GM18858 (cell line): Measurements from ENCODE around the gene MDH2.
"Not testable (repeated sequence)": the region's sequence is repeated elsewhere in the genome, so short reads cannot be mapped to it uniquely, and the experiment has no call there.

Experiments
- ATAC-seq: cut with Tn5 transposase; IDR thresholded peaks from one replicate; pipeline ENCODE4 v1.9.1; 2021; ENCODE audit not compliant: unreplicated experiment

Gene MDH2, protein sequence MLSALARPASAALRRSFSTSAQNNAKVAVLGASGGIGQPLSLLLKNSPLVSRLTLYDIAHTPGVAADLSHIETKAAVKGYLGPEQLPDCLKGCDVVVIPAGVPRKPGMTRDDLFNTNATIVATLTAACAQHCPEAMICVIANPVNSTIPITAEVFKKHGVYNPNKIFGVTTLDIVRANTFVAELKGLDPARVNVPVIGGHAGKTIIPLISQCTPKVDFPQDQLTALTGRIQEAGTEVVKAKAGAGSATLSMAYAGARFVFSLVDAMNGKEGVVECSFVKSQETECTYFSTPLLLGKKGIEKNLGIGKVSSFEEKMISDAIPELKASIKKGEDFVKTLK

DNA sequence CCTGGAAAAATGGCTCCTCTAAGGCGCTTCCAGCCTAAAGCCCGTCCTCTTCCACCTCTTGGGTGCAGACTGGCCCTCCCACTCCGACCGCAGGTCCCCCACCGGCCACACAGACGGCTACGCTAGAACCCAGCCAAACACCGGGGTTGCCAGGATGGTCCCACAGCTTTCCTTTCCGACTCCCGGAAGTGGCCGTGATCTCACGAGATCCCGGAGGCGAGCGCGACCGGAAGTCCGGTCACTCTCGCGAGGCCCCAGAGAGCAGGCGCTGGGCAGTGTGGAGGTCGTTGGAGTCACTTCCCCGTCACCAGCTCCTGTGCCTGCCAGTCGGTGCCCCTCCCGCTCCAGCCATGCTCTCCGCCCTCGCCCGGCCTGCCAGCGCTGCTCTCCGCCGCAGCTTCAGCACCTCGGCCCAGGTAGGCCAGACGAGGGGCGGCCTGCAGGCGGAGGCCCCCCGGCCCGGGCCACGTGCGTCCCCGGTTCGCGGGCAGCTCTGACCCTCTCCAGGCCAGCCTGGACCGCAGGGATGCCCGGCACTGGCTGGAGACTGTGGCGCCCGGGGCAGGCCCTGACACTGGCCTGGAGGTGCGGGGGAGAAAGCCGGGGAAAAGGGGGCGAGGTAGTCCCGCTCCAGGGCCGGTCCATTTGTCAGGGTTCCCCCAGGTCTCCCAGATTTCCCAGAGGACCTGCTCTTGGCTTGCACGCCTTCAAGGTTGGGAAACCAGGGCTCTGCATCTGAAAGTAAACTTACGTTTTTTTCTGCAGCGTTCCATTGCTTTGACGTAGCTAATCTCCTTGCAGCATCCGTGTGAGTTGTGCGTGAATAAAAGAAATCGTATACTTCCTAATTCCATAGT, at the start of gene MDH2, which contains the start of gene STYXL1:
TSS of gene MDH2 (plus strand) at position 296 of the 857 bp plus-strand sequence. CDS start at position 351, 55 bp downstream.
TSS of gene STYXL1 (minus strand) at position 190 of the 857 bp plus-strand sequence. CDS start 17,477 bp downstream, outside the sequence.
- ATAC-seq = peak; percentile 93

DNA sequence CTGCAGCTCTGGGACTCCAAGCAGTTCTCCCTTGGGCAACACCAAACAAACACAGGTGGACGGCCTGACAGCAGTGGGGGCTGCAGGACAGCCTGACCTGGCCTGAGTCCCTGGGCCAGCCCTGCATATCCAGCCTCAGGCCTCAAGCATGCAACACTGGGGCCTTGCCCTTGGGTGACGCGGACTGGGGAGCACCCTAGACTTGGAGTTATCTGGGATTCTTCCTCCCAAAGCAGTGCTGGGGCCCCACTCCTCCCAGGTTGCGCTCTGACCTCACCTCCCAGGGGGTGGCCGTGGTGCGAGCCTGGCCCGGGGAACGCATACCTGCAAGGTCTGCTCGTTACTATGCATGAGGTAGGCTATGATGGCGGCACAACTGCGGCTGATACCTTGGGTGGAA, 47.3 kb upstream of the MDH2 start:
- no peak for ATAC-seq

DNA sequence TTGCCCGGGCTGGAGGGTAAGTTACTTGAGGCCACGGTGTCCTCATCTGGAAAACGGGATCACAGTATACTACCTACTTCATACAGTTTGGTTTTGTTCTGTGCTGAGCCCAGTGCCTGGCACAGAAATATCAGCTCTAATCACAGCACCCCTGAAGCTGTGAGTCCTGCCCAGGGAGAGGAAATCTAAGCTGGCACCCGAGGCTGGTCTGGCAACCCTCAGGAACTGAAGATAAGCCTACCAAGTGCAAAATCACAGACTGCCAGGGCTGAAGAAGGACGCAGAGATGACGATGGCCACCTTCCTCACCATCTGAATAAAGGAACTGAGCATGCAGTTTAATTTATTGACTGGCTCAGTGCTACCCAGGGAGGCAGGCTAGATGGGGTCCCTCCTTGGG, 45.8 kb upstream of the MDH2 start:
- ATAC-seq = no peak

DNA sequence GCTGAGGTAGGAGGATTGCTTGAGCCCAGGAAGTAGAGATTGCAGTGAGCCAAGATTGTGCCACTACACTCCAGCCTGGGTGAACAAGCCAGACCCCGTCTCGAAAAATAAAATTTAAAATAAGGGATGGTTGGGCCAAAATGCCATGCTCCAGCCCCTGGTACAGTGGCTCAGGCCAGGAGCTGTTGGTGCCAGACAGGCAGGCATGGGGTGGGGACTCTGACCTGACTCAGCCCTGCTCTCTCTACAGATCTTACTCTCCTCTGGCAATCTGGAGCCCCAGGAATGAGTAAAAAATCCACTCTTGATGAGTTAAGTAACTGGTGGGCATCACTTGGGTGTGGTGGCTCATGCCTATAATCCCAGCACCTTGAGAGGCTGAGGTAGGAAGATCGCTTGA, 45.1 kb upstream of the MDH2 start:
- ATAC-seq = no peak

DNA sequence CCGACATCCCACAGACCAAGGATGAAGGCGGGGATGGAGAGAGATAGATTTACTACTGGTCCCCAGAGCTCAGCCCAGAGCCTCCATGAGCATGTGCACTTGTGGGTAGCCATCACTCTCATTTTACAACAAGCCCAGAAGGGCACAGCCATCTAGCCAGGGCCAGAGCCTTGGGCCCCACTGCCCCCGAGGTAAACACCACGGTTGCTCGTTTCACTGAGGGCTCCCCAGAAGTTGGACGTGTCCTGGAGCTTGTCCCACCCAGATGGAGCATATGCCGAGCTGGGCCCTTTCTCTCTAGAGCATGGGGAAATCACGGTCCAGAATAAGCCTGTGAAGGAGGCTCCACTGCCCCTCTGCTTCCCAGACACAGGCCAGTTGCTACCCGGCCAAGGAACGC, 44.6 kb upstream of the MDH2 start:
- no peak for ATAC-seq

DNA sequence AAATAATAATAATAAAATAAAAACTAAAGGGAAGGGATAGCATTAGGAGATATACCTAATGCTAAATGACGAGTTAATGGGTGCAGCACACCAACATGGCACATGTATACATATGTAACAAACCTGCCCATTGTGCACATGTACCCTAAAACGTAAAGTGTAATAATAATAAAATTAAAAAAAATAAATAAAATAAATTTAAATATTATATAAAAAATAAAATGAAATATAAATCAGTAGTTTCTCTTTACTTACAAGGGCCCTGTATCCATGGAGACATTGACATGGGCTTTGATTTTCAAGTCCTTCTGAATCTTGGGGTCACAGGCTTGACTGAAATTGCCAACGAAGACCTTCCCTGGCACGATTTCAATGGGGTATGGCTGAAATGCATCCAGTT, 42.9 kb upstream of the MDH2 start:
- ATAC-seq = not testable (repeated sequence)

DNA sequence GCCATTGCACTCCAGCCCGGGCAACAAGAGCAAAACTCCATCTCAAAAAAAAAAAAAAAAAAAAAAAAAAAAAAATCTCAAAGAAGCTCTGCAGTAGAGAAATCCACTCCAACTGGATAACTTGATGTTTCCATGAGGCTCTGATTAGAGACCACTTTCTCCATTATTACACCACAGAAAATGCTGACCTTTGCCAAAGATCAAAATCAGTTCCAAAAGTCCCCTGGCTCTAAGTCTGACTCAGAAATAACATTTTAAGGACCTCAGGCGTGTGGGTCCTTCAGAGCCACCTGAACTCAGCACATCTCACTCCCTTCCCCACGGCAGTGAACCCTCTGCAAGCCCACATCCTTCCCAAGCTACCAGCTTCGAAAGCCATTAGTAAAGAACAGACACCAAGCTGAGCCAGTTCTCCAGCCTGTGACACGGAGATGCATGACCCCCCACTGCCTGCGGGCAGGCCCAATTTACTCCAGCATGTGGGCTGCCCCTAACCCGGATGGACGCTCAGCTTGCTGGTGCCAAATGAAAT, 39.7 kb upstream of the MDH2 start:
- no peak for ATAC-seq

DNA sequence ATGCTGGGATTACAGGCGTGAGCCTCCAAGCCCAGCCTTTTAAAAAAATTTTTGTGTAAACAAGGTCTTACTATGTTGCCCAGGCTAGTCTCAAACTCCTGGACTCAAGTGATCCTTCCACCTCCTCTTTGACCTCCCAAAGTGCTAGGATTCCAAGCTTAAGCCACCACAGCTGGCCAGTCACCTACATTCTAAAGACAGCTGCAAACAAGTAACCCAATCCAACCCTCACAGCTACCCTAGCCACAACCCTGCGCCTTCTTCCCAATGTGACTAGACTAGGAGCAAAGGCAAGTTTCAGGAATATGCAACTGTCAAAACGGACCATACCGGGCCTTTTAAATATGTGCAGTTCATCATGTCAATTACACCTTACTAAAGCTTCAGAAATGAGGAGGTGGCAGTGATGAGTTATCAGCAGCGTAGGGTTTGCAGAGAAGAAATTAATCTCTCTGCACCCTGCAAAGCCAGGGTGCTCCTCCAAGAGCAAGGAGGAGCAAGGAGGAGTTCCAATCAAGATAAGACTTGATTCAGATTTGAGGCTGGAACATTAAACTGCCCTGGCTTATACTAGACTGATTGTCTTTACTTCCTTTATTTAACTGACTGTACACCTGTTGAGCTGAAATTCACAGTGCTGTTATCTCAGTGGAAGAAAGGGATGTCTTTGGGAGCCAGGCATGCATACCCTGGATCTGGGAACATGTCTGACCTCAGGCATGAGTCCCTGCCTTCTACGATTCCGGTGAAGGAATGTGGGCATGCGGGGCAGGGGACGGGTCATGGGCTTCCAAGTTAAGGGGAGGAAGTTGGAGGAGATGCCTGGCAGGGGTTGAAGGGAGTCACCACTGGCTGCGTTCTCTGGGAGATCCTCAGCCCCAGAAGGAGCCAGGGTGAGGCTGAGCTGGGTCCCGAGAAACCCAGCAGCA, 38.0 kb upstream of the MDH2 start:
- no peak for ATAC-seq

DNA sequence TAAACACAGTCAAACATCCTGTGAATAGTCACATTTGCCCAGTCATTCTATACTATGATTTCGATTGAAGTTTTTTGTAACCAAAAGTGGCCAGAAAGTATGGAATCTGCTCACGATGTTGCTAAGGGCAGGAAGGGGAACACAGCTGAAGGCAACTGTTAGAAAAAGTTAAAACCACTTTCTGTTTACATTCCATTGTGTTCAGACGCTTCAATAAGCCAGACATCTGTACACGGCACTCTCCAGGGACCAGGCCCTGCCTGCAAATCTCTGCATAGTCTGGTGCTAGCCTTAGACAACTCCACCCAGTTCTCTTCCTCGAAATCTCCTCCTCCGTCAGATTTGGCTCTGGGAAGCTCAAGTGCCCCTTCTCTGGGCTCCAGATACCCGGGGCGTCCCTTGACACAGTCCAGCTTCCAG, 36.5 kb upstream of the MDH2 start:
- ATAC-seq = no peak

DNA sequence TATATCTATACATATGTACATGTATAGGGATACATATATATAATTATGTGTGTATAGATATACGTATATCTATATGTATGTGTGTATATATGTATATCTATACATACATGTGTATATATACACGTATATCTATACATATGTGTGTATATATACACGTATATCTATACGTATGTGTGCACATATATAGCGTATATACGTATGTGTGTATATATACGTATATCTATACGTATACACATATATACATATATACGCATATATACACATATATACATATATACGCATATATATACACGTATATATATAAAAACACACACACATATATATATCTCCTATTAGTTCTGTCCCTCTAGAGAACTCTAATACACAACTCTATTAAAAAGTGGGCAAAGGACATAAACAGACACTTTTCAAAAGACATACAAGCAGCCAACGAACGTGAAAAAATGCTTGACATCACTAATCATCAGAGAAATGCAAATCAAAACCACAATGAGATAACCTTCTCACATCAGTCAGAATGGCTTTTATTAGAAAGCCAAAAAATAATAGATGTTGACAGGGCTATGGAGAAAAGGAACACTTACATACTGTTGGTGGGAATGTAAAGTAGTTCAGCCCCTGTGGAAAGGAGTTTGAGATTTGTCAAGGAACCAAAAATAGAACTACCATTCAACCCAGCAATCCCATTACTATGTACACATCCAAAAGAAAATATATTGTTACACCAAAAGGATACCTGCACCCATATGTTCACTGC, 31.5 kb upstream of the MDH2 start:
- no peak for ATAC-seq

DNA sequence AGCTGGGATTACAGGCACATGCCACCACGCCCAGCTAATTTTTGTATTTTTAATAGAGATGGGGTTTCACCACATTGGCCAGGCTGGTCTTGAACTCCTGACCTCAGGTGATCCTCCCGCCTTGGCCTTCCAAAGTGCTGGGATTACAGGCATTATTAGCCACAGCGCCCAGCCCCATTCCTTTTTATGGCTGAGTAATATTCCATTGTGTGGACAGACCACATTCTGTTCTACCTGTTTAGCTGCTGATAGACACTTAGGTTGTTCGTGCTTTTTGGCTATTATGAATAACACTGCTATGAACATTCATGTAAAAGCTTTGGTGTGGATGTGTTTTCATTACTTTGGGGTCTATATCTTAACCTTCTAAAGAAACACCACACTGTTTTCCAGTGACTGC, 29.4 kb upstream of the MDH2 start:
- not testable (repeated sequence) for ATAC-seq

DNA sequence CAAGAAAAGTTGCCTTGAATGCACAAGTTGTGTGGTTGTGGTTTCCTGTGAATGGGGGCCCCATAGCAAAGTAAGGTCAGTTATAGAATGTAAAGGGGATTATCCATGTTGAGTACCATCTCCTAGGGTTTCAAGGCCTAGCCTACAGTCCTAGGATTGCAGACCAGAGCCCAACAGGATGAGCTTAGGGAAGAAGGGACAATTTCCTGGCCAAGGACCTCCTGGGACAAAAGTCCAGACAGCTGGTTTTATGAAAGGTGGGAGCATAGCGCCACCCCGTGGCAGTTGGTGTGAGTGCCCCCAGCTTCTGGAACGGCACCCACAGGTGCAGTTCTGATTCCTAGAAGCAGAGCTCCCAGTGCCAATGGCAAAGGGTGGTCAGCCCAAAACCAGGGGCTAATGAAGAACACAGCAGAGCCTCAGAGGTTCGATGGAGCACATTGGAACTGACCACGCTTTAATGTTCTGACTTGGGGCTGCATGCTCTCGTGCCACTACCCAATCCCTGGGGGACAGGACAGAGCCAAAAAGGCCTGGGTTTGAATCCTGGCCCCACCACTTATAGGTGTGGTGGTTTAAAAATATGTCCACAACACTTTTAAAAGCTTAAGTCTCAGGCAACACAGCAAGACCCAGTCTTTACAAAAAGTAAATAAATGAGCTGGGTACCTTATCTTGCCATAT, 27.7 kb upstream of the MDH2 start:
- no peak for ATAC-seq

DNA sequence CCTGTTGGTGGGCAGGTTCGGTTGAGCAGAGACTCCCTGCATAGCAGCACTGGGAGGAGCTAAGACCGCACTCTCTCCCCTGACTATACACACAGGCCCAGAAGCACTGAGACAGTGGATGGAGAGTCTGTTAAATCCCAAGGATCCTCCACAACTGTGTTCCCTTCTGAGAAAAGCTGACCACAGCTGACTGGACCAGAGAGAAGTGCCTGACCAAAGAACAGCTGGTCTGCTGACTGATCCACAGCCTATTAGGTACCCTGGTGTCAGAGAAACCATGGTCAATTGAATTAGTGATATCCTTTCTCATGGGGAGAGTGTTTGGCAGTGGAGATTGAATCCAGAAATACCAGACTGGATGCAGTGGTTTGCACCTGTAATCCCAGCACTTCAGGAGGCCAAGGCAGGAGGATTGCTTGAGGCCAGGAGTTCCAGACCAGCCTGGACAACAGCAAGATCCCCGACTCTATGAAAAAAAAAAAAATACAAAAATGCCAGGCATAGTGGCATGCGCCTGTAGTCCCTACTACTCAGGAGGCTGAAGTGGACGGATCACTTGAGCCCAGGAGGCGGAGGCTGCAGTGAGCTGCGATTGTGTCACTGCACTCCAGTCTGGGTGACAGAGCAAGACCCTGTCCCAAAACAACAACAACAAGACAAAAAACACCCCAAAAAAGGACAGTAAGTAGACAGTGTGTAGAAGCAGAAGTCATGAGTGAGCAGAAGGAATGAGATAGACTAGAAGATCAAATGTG, 25.7 kb upstream of the MDH2 start:
- no peak for ATAC-seq

DNA sequence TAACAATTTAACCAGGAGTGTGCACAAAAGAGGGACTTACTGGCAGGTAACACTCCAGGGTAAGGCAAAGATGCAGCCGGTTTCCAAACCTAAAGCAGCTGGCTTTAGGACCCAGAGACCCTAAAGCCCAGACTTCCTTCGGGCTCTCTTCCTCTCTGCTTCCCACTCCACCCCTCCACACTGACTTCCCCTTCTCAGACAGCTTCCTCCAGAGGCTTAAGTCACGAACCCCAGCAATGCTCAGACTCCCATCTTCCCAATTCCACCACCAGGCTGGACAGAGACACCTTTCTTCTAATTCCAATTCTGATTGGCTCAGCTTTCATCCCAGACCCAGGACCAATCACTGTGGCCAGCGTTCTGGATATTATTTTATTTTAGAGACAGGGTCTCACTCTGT, 24.9 kb upstream of the MDH2 start:
- ATAC-seq = no peak

DNA sequence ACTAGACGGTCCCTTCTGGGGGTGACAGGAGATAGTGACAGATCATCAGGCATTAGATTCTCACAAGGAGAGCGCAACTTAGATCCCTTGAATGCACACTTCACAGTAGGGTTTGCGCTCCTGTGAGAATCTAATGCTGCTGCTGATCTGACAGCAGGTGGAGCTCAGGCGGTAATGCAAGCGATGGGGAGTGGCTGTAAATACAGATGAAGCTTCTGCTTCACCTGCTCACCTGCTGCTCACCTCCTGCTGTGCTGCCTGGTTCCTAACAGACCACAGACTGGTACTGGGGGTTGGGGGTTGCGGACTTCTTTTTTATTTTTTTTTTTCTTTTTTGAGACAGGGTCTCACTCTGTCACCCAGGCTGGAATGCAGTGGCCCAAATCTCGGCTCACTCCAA, 18.2 kb upstream of the MDH2 start:
- ATAC-seq = not testable (repeated sequence)

DNA sequence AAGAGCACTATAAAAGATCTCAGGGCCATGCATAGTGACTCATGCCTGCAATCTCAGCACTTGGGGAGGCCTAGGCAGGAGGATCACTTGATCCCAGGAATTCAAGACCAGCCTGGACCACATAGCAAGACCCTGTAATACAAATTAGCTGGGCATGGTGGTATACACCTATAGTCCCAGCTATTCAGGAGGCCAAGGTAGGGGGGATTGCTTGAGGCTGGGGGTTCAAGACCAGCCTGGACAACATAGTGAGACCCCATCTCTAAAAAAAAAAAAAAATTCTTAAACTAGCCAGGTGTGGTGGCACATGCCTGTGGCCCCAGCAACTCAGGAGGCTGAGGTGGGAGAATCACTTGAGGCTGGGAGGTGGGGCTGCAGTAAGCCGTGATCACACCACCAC, 15.9 kb upstream of the MDH2 start:
- ATAC-seq = no peak

DNA sequence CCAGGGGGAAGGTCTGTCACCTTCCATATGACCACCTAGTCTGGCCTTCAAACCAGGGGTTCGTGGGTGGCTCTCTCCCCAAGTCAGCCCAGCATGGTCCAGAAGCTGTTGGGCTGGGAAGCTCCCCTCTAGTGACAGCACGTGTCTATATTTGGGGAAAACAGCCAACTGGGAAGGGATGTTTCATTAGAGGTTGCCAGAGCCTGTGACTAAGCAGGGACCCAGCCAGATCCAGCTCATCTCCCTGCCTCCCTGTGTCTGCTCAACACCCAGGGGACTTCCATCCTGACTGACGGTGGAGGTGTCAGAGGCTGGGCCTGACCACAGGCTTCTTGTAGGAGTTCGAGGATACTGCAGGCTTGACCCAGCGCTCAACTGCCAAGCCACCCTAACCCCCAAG, 10.6 kb upstream of the MDH2 start:
- ATAC-seq = no peak

DNA sequence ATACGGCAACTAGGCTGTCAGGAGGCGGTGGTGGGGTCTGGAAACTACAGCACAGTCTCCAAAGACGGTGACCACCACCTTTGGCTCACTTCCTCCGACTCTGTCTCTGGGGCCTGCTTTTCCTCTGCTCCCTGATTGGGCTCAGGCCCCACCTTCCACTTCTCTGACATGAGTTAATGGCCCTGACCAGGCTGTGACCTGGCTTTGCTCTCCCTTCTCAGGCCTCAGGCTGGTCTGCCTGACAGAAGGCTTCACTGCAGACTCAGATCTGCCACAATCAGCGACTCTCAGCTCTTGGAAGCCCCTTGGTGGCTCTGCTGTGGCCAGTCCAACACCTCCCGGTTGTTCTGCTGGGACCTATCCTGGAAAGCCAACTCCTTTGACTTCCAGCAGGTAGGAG, 7.8 kb upstream of the MDH2 start:
- ATAC-seq = no peak

DNA sequence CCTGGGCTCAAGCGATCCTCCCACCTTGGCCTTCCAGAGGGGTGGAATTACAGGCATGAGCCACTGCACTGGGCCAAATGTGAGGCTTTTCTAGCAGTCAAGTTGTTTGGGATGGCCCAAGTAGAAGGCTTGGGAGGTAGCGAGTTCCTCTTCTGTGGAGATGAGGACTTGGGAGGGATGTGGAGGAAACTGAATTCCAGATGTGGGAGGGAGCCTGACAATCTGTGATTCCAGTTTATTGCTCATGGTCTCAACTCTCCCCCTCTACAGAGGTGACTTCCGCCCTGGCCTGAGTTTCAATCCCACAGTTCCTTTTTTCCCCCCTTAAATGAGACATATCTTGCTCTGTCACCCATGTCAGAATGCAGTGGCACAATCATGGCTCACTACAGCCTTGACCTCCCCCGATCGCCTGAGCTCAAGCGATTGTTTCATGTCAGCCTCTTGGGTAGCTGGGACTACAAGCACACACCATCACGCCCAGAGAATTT, 3.5 kb upstream of the MDH2 start:
- no peak for ATAC-seq
